Stimulated activated CD4-positive, alpha-beta T cell treated with anti-CD3 and anti-CD28 coated beads, Interleukin-1b, Interleukin-23, amount 100 ng/mL, for 48 hours (primary cell): ENCODE results near the gene CAMK4.
A peak's percentile ranks its signal among the peaks of the same experiment; 100 is the strongest.
"Not testable (repeated sequence)": the region's sequence is repeated elsewhere in the genome, so short reads cannot be mapped to it uniquely, and the experiment has no call there.

Experiments used
- DNase-seq: peaks from one replicate; pipeline ENCODE4 v3.0.0-alpha.2; 2020

CAMK4 gene

GRCh38 chr5:111386832-111387162, 162.6 kb downstream of the CAMK4 start:
- DNase-seq: no peak

GRCh38 chr5:111387361-111387760, 163.2 kb downstream of the CAMK4 start:
- no peak for DNase-seq

DNA sequence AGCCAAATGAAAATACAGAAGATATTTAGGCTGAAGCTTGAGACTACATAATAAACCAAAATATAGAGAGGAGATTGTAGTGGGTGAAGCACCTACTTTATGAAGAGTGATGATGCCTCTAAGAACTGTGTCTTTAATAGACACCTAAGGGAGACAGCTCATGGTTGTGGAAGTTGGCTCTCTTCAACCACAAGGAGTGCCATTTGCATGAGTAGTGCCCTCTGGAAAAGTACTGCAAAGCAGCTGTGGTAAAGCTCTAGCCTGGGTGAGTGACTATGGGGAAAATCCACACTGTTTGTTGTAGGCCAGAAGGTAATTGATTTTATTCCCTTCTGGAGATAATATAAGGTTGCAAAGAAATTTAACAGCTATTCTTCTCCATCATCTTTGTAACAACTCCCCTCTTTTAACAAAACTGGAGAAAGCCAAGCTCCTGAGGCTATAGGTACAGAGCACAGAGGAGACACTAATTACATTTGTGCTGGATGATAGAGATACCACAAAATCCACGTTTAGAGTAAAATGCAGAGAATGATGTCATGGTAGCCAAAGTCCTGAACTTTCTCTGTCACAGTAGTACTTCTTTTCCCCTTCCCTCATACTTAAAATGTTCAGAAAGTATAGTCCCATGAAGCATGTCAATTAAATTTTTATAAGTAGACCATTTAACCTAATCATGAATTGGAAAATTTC, 165.4 kb downstream of the CAMK4 start:
- no peak for DNase-seq

DNA sequence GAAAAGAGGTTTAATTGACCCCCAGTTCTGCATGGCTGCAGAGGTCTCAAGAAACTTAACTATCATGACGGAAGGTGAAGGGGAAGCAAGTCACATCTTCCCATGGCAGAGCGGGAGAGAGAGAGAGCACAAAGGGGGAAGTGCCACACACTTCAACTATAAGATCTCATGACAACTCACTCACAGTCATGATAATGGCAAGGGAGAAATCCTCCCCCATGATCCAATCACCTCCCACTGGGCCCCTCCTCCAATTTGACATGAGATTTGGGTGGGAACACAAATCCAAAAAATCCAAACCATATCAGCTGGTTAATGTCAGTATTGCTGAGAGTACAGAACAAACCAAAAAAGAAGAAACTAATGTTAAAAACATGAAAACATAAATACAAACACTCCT, 168.0 kb downstream of the CAMK4 start:
- DNase-seq: no peak

GRCh38 chr5:111394586-111394985, 170.4 kb downstream of the CAMK4 start:
- DNase-seq: no peak

DNA sequence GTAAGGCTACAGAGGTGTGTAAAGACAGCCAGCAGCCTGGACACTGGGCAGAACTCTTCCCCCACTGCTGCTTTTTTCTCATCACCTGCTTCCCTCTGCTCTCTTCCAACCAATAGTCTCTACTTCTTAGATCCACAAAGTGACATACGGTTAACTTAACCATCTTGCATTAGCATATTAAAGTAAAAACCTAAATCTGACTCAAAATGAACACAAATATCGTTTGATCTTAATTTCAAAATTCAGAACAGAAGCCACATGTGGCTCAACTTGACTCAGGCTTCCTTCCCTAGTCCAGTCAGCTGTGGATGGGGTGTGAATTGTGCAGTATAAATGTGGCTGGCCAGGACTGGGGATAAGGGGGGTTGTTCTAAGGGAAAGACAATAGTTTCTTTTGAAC, 173.8 kb downstream of the CAMK4 start:
- no peak for DNase-seq

- DNase-seq: no peak
These were observed 174.9 kb downstream of the CAMK4 start for GRCh38 chr5:111399113-111399512.

DNA sequence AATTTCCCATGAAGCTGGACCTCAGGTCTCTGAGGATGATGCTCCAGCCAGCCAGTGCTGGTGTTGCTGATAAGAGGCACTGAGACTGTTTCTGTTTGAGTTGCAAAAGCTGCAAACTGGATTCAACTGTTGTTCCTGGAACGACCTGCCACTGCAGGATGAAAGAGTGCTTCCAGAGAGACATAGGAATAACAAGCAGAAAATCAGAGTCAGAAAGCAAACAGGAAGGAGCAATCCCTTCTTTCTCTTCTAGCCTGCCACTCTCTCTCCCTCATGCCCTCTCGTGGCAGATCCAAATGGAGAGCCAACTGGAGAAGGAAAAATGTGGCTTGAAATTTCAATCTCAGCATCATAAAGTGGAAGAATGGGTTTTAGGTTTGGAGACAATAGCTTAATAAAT, 177.7 kb downstream of the CAMK4 start:
- no peak for DNase-seq

- DNase-seq: no peak
These were observed 180.1 kb downstream of the CAMK4 start for GRCh38 chr5:111404270-111404769.

- no peak for DNase-seq
These were observed 183.4 kb downstream of the CAMK4 start for GRCh38 chr5:111407562-111407961.

GRCh38 chr5:111408817-111409216, 184.6 kb downstream of the CAMK4 start:
- no peak for DNase-seq

GRCh38 chr5:111409266-111409665, 185.1 kb downstream of the CAMK4 start:
- DNase-seq: not testable (repeated sequence)

GRCh38 chr5:111410067-111410466, 185.9 kb downstream of the CAMK4 start:
- not testable (repeated sequence) for DNase-seq

DNA sequence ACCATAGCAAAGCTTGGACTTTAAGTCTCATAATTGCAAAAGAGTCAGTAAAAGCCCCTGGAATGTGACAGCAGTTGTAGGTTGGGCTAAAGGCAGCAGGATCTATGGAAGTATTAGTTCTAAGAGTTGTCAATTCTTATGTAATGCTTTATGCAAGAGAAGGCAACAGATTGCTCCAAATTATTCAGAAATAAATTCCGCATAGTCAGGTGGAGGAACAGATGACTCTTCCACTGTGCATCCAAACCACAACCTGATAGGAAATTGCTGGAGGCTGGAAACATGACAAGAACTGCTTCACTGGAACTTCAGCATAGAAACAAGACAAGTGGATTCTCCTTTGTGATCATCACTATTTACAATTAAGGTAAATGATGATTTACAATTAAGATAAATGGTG, 187.1 kb downstream of the CAMK4 start:
- DNase-seq: no peak

DNA sequence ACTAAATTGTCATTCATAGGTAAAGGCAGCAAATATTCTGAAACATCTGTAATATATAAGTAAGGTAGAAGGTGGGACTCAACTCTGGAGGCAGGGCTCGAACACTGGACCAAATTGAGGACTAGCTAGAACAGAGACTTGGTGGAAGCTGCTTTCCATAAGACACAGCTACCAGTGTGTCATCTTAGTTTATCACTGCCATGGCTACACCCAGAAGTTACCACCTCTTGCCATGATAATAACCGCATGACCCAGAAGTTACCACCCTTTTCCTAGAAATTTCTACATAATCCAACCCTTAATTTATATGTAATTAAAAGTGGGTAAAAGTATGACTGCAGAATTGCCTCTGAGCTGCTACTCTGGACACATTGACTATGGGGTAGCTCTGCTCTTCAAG, 188.4 kb downstream of the CAMK4 start:
- no peak for DNase-seq

GRCh38 chr5:111415053-111415452, 190.9 kb downstream of the CAMK4 start:
- DNase-seq: peak; percentile 26

- no peak for DNase-seq
These were observed 198.1 kb downstream of the CAMK4 start for GRCh38 chr5:111422245-111422644.

GRCh38 chr5:111422747-111423720, 198.8 kb downstream of the CAMK4 start:
- DNase-seq: no peak

- DNase-seq: no peak
These were observed 201.0 kb downstream of the CAMK4 start for GRCh38 chr5:111425205-111425604.

DNA sequence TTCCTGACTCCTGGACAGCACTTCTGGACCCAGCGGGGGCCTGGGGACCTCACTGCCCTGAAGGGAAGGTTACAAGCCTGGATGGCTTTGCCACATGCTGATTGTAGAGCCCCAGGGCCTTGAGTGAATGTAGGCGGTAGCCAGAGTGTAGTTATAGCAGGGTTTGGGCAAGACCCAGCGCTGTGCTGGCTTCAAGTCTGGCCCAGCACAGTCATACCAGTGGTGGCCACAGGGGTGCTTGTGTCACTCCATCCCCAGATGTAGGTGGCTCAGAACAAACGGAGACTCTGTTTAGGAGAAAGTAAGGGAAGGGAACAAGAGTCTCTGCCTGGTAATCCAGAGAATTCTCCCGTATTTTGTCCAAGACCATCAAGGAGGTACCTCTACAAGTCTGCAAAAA, 203.6 kb downstream of the CAMK4 start:
- no peak for DNase-seq

DNA sequence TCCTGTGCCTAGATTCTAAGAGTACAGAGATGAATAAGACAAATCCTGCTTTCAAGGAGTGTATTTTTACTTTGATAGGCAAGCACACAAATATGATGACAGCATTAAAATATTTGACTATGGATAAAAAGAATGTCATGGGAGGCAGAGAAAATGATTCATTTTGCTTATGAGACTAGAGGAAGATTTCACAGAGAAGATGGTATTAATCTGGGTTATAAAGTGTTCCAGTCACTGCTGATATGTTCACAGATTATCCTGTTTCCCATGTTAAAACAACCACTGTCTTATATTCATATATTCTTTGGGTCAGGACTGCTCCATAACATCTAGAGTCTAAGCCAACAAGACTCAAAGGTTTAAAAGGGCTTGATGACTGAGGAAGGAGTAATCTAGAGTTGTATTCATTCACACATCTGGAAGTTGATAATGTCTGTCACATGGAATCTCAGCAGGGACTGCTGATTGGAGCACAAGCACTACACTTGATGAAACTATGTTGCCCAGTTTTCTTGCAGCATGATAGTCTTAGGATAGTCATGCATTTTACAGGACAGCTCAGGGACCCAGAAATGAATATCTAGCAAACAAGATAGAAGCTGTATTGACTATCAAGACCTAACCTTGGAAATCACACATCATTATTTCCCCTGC, 208.8 kb downstream of the CAMK4 start:
- no peak for DNase-seq

DNA sequence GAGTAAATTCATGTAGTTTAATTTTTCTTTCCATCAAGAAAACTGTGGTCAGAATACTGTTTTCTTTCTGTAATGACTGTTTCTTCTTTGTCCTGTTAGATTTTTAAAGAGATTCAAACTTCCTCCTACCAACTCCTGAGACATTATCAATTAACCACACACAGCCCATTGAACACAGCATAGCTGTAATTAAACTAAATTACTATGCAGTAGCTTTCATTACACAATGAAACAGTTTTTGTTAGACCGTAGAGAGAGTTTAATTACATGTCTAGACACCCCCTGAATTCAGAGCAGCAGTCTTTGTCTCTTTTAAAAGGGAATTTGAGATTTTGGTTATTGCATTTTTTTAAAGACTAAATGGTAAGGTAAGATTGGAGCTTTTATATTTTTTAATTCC, 210.6 kb downstream of the CAMK4 start:
- DNase-seq: no peak

DNA sequence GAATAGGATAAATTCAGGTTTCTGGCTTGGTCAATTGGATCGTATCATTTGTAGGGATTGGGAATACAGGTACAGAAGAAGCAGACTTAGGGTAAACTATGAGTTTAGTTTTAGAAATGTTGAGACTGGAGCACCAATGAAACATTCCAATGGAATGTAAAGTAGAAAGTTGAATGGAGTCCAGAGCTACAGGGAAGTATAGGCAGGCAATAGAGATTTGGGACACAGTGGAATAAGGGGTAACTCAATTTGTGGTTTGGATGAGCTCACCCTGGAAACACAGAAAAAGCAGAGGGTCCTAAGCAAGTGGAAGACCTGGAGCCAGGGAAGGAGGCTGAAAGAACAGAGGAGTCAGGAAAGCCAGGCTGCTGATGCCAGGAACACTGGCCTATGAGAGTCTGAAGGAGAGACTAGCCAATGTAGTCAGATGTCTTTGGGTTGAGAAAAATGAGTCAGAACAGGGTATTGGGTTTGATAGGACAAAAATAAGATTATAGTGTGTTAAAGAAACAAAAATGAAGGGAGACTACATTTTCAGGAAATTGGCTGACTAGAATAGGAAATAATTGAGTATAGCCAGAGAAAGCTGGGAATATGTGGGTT, 215.4 kb downstream of the CAMK4 start:
- no peak for DNase-seq
